Smooth muscle cell (in vitro differentiated cells): Measurements from ENCODE around the gene MGP. TPM values are rescaled to one million over a fixed set of nuclear protein-coding genes. Genes with fewer than 3 reads are reported as not detected.
A peak's percentile ranks its signal among the peaks of the same experiment; 100 is the strongest.

Experiments
- DNase-seq: peaks from one replicate; lab custom pipeline; 2025; ENCODE audit not compliant: unreplicated experiment; lab: John Stamatoyannopoulos, UW
- H2AFZ ChIP-seq: fragments of 200-600 bp; sonication (generic); 2 replicates; pipeline ENCODE4 v1.6.0; 2016; ENCODE audit warnings: antibody characterized with exemption, low read depth, mild to moderate bottlenecking
- H3F3A ChIP-seq: fragments of 200-600 bp; sonication (generic); 2 replicates; pipeline ENCODE4 v1.6.0; 2017; ENCODE audit warnings: antibody characterized with exemption, low read depth
- H3K27ac ChIP-seq: fragments of 200-600 bp; sonication (generic); 2 replicates; pipeline ENCODE4 v1.5.1; 2016; ENCODE audit warnings: low read depth, mild to moderate bottlenecking
- H3K27me3 ChIP-seq: fragments of 200-600 bp; sonication (generic); 2 replicates; pipeline ENCODE4 v1.6.1; 2016; ENCODE audit warnings: low read depth, mild to moderate bottlenecking
- H3K36me3 ChIP-seq: fragments of 200-600 bp; sonication (generic); 2 replicates; pipeline ENCODE4 v1.5.1; 2016; ENCODE audit warnings: low read depth
- H3K4me1 ChIP-seq: fragments of 200-600 bp; sonication (generic); 2 replicates; pipeline ENCODE4 v1.5.1; 2016; ENCODE audit warnings: low read depth
- H3K4me2 ChIP-seq: fragments of 200-600 bp; sonication (generic); 2 replicates; pipeline ENCODE4 v1.6.0; 2016; ENCODE audit warnings: mild to moderate bottlenecking
- H3K4me3 ChIP-seq: fragments of 200-600 bp; sonication (generic); 2 replicates; pipeline ENCODE4 v1.5.1; 2016; ENCODE audit warnings: mild to moderate bottlenecking
- H3K79me2 ChIP-seq: fragments of 200-600 bp; sonication (generic); 2 replicates; pipeline ENCODE4 v1.6.0; 2016; ENCODE audit warnings: low read depth, mild to moderate bottlenecking
- H3K9ac ChIP-seq: fragments of 200-600 bp; sonication (generic); 2 replicates; pipeline ENCODE4 v1.6.0; 2016; ENCODE audit warnings: low read depth
- H3K9me3 ChIP-seq: fragments of 200-600 bp; sonication (generic); replicated peaks from 2 replicates; pipeline ENCODE4 v1.5.1; 2016; ENCODE audit warnings: low read depth
- H4K20me1 ChIP-seq: fragments of 200-600 bp; sonication (generic); 2 replicates; pipeline ENCODE4 v1.6.0; 2016; ENCODE audit warnings: low read depth
- CTCF ChIP-seq: fragments of 200-600 bp; sonication (generic); IDR thresholded peaks from 2 replicates; pipeline ENCODE4 v1.5.1; 2017; ENCODE audit warnings: borderline replicate concordance, mild to moderate bottlenecking, antibody characterized with exemption; ENCODE audit not compliant: insufficient read depth, poor library complexity, severe bottlenecking
- WGBS: methylation state at CpG from one replicate; pipeline ENCODE4 v1.1.7; 2016; ENCODE audit warnings: low lambda C conversion rate; 5-methylcytosine and 5-hydroxymethylcytosine counted together
- polyA plus RNA-seq: library from polyadenylated mRNA; unstranded; fragments of >200 nt; fragmentation: Nextera tagmentation; extraction: Ambion mirVana; gene quantifications from 2 replicates; pipeline ENCODE4 v1.2.1, GENCODE V29; 2016
- total RNA-seq: library from RNA; depleted of rRNA; stranded (reverse); fragments of >200 nt; gene quantifications from 2 replicates; pipeline ENCODE4 v1.2.3, GENCODE V29; 2014

The MGP gene
- total and polyA plus RNA-seq, 2 experiments from 2014 or later, result 173 to 815 TPM

GRCh38 chr12:14910090-14910915, 24.6 kb upstream of the MGP start:
- Histone ChIP-seq H3K4me1 (no peaks in the 10 kb centered on the region), H2AFZ (peak overlapping the region; percentile 83), H3K4me3 (no peak overlapping the region), H4K20me1 (no peaks in the 10 kb centered on the region), H3K27ac (peak overlapping the region; percentile 93), H3F3A (peaks cover 10% of the 10 kb centered on the region), H3K9ac (peak overlapping the region; percentile 50), H3K4me2 (peak overlapping the region; percentile 56), H3K36me3 (no peaks in the 10 kb centered on the region), H3K27me3 (no peaks in the 10 kb centered on the region), H3K9me3 (no peaks in the 10 kb centered on the region), H3K79me2 (no peaks in the 10 kb centered on the region)
- WGBS, result 62% methylated on average over 5 of the region's 5 CpGs
- no peak for TF ChIP-seq CTCF
- DNase-seq, result no peak

- Histone ChIP-seq H3K79me2 (no peaks in the 10 kb centered on the region), H3K4me1 (no peaks in the 10 kb centered on the region), H3K9me3 (no peaks in the 10 kb centered on the region), H4K20me1 (no peaks in the 10 kb centered on the region), H3K36me3 (no peaks in the 10 kb centered on the region), H3K27ac (no peak overlapping the region), H3K9ac (no peak overlapping the region), H2AFZ (no peak overlapping the region), H3F3A (peaks cover 2% of the 10 kb centered on the region), H3K27me3 (no peaks in the 10 kb centered on the region), H3K4me2 (no peak overlapping the region), H3K4me3 (no peak overlapping the region)
- WGBS, result 90% methylated on average over 1 of the region's 1 CpG
- no peak for DNase-seq
- TF ChIP-seq CTCF, result no peak
These were observed 22.3 kb upstream of the MGP start for GRCh38 chr12:14907953-14908352.

GRCh38 chr12:14906114-14906513, 20.5 kb upstream of the MGP start:
- TF ChIP-seq CTCF, result no peak
- peaks cover 5% of the 10 kb centered on the region for H3K4me1 ChIP-seq
- 95% methylated on average over 5 of the region's 5 CpGs for WGBS

More at GRCh38 chr12:14906114-14906513, 20.5 kb upstream of the MGP start:
- Histone ChIP-seq H3F3A (no peaks in the 10 kb centered on the region), H3K27ac (no peak overlapping the region), H3K36me3 (no peaks in the 10 kb centered on the region), H3K79me2 (no peaks in the 10 kb centered on the region), H3K27me3 (no peaks in the 10 kb centered on the region), H4K20me1 (no peaks in the 10 kb centered on the region), H3K4me3 (no peak overlapping the region), H3K9ac (no peak overlapping the region), H3K9me3 (no peaks in the 10 kb centered on the region), H2AFZ (no peak overlapping the region), H3K4me2 (no peak overlapping the region)
- no peak for DNase-seq
